Neuronal stem cell (in vitro differentiated cells): Measurements from ENCODE around the gene ROBO3. TPM values are rescaled to one million over a fixed set of nuclear protein-coding genes. Genes with fewer than 3 reads are reported as not detected.

ENCODE experiments used
- DNase-seq: peaks from one replicate; pipeline ENCODE4 v3.0.0-alpha.2; 2013; ENCODE audit warnings: low spot score
- H2AFZ ChIP-seq: one replicate; pipeline ENCODE4 v1.6.1; 2013; ENCODE audit warnings: mild to moderate bottlenecking, low read length, inconsistent platforms
- H2AK5ac ChIP-seq: 2 replicates; pipeline ENCODE4 v1.6.1; 2013; ENCODE audit warnings: low read depth, mild to moderate bottlenecking, inconsistent platforms, low read length, moderate library complexity, mixed read lengths
- H2BK120ac ChIP-seq: 2 replicates; pipeline ENCODE4 v1.6.1; 2013; ENCODE audit warnings: low read depth, mild to moderate bottlenecking, inconsistent platforms, low read length, moderate library complexity, mixed read lengths
- H2BK12ac ChIP-seq: one replicate; pipeline ENCODE4 v1.6.1; 2013; ENCODE audit warnings: low read length, inconsistent platforms
- H2BK15ac ChIP-seq: 2 replicates; pipeline ENCODE4 v1.6.1; 2013; ENCODE audit warnings: mild to moderate bottlenecking, low read length, inconsistent platforms, mixed read lengths
- H2BK5ac ChIP-seq: one replicate; pipeline ENCODE4 v1.6.1; 2013; ENCODE audit warnings: inconsistent platforms, mild to moderate bottlenecking, low read length, moderate library complexity
- H3K14ac ChIP-seq: one replicate; pipeline ENCODE4 v1.6.1; 2013; ENCODE audit warnings: low read length, inconsistent platforms
- H3K18ac ChIP-seq: 2 replicates; pipeline ENCODE4 v1.6.1; 2013; ENCODE audit warnings: low read length, inconsistent platforms
- H3K23ac ChIP-seq: 2 replicates; pipeline ENCODE4 v1.6.1; 2013; ENCODE audit warnings: low read depth, mild to moderate bottlenecking, mixed read lengths, low read length, inconsistent platforms; ENCODE audit not compliant: poor library complexity
- H3K27ac ChIP-seq: replicated peaks from 3 replicates; pipeline ENCODE4 v1.5.1; 2013; ENCODE audit warnings: low read length, inconsistent platforms
- H3K27me3 ChIP-seq, 3 experiments: 2 replicates each; pipeline ENCODE4 v1.6.1; 2013; ENCODE audit warnings: low read length in 3 of 3, mild to moderate bottlenecking in 2 of 3, inconsistent platforms in 1 of 3, low read depth in 1 of 3, mixed read lengths in 1 of 3, moderate library complexity in 1 of 3; ENCODE audit not compliant: control insufficient read depth in 3 of 3, insufficient read depth in 3 of 3
- H3K36me3 ChIP-seq, 2 donors: replicated peaks in 1 of 2; 2 replicates each; pipeline ENCODE4 v1.6.1; 2013; ENCODE audit warnings: low read length in 2 of 2; ENCODE audit not compliant: control insufficient read depth in 2 of 2, insufficient read depth in 2 of 2
- H3K4ac ChIP-seq: 2 replicates; pipeline ENCODE4 v1.6.1; 2013; ENCODE audit warnings: inconsistent platforms, mild to moderate bottlenecking, low read length, moderate library complexity
- H3K4me1 ChIP-seq, 2 donors: 1 replicate in 1 of 2; 2 replicates in 1 of 2; pipeline ENCODE4 v1.6.1; 2013; ENCODE audit warnings: low read length in 2 of 2, low read depth in 1 of 2; ENCODE audit not compliant: control insufficient read depth in 2 of 2, insufficient read depth in 1 of 2
- H3K4me2 ChIP-seq: one replicate; pipeline ENCODE4 v1.6.1; 2013; ENCODE audit warnings: mild to moderate bottlenecking, low read length, inconsistent platforms; ENCODE audit not compliant: insufficient read depth, poor library complexity, severe bottlenecking
- H3K4me3 ChIP-seq, 2 donors: 2 replicates each; pipeline ENCODE4 v1.5.1; 2013; ENCODE audit warnings: low read length in 2 of 2, mild to moderate bottlenecking in 2 of 2, inconsistent platforms in 1 of 2, moderate library complexity in 1 of 2
- H3K79me1 ChIP-seq: one replicate; pipeline ENCODE4 v1.6.1; 2013; ENCODE audit warnings: low read depth, mild to moderate bottlenecking, inconsistent platforms, low read length, moderate library complexity
- H3K9ac ChIP-seq: one replicate; pipeline ENCODE4 v1.6.1; 2013; ENCODE audit warnings: mild to moderate bottlenecking, low read depth, low read length, inconsistent platforms; ENCODE audit not compliant: poor library complexity
- H3K9me3 ChIP-seq, 2 donors: replicated peaks in 1 of 2; 2 replicates each; pipeline versions ENCODE3 to v1.6.1; 2013; ENCODE audit warnings: low read length in 2 of 2, mild to moderate bottlenecking in 2 of 2, inconsistent platforms in 1 of 2, low read depth in 1 of 2, mixed read lengths in 1 of 2, moderate library complexity in 1 of 2; ENCODE audit not compliant: control insufficient read depth in 2 of 2, insufficient read depth in 1 of 2
- H4K8ac ChIP-seq: one replicate; pipeline ENCODE4 v1.6.1; 2013; ENCODE audit warnings: low read depth, mild to moderate bottlenecking, inconsistent platforms, low read length, moderate library complexity
- H4K91ac ChIP-seq: one replicate; pipeline ENCODE4 v1.6.1; 2013; ENCODE audit warnings: low read length, low read depth, mild to moderate bottlenecking, inconsistent platforms; ENCODE audit not compliant: poor library complexity
- WGBS, 2 donors: extraction: QIAGEN DNeasy Blood & Tissue Kit; methylation state at CpG; one replicate each; pipeline ENCODE4 v1.1.7; 2013; ENCODE audit warnings: missing lambda C conversion rate in 2 of 2, mixed read lengths in 1 of 2; ENCODE audit not compliant: insufficient read length in 2 of 2, insufficient replicate concordance in 1 of 2; ENCODE audit errors: extremely low coverage in 2 of 2; 5-methylcytosine and 5-hydroxymethylcytosine counted together
- polyA plus RNA-seq, 2 experiments: library from polyadenylated mRNA; stranded (reverse); fragments of 200-250 nt; gene quantifications; one replicate each; pipeline ENCODE4 v1.2.3, GENCODE V29; 2013

The ROBO3 gene
- 9.5 TPM for polyA plus RNA-seq (2013, experiment 1 of 2)
- 8.8 TPM for polyA plus RNA-seq (2013, experiment 2 of 2)

GRCh38 chr11:124865181-124865901 lies at the start of gene ROBO3:
ROBO3 (plus strand) TSS chr11:124865432; CDS start chr11:124865578, 146 bp downstream.
- no peak within 1 kb of the TSS for H4K91ac ChIP-seq
- peak within 1 kb of the TSS; percentile 46 for H3K4me2 ChIP-seq
- peaks cover 0 to 5% of the 10 kb centered on the region in 2 donors for H3K9me3 ChIP-seq
- H2BK5ac ChIP-seq, result no peak within 1 kb of the TSS
- no peak within 1 kb of the TSS for H3K14ac ChIP-seq
- H2BK15ac ChIP-seq, result peak within 1 kb of the TSS; percentile 60
- peak within 1 kb of the TSS; percentile 24 for H3K9ac ChIP-seq
- no peak within 1 kb of the TSS for H3K4ac ChIP-seq
- H3K79me1 ChIP-seq, result no peaks in the 10 kb centered on the region
- peaks cover 10 to 37% of the 10 kb centered on the region in 2 donors for H3K4me1 ChIP-seq
- H2BK120ac ChIP-seq, result no peak within 1 kb of the TSS
- H3K36me3 ChIP-seq, result no peaks in the 10 kb centered on the region
- H3K4me3 ChIP-seq, result no peak within 1 kb of the TSS
- H2AFZ ChIP-seq, result peak within 1 kb of the TSS; percentile 82
- H3K18ac ChIP-seq, result peak within 1 kb of the TSS; percentile 86
- no peak within 1 kb of the TSS for H3K27ac ChIP-seq
- DNase-seq, result no peak
- WGBS, 2 donors, result no CpG with 5 or more reads among the region's 53 CpGs
- H3K27me3 ChIP-seq, result peaks cover 48 to 99% (median 84%) of the 10 kb centered on the region in 3 experiments
- H3K23ac ChIP-seq, result peak within 1 kb of the TSS; percentile 76
- peak within 1 kb of the TSS; percentile 40 for H2AK5ac ChIP-seq
- H2BK12ac ChIP-seq, result no peak within 1 kb of the TSS
- no peak within 1 kb of the TSS for H4K8ac ChIP-seq

GRCh38 chr11:124817036-124817435 lies 48.2 kb upstream of the ROBO3 start:
- Histone ChIP-seq H3K9ac (no peak overlapping the region), H2BK5ac (no peak overlapping the region), H3K27ac (no peak overlapping the region), H3K4me2 (no peak overlapping the region), H2BK12ac (no peak overlapping the region), H3K27me3 (peaks cover 0 to 46% (median 0%) of the 10 kb centered on the region in 3 experiments), H4K8ac (no peak overlapping the region), H4K91ac (no peak overlapping the region), H3K79me1 (no peaks in the 10 kb centered on the region), H3K14ac (no peak overlapping the region), H3K9me3 (peaks cover 1 to 4% of the 10 kb centered on the region in 2 donors), H2AFZ (no peak overlapping the region), H2BK120ac (no peak overlapping the region), H3K23ac (no peak overlapping the region), H2BK15ac (no peak overlapping the region), H3K4ac (no peak overlapping the region), H3K4me1 (peaks cover 0 to 1% of the 10 kb centered on the region in 2 donors), H3K4me3 (no peak overlapping the region), H3K18ac (no peak overlapping the region), H3K36me3 (no peaks in the 10 kb centered on the region), H2AK5ac (no peak overlapping the region)
- no peak for DNase-seq
- WGBS, 2 donors, result no CpG with 5 or more reads among the region's 3 CpGs

- Histone ChIP-seq H2BK120ac (no peak overlapping the region), H2BK5ac (no peak overlapping the region), H4K8ac (no peak overlapping the region), H3K18ac (no peak overlapping the region), H3K36me3 (no peaks in the 10 kb centered on the region), H3K4me1 (peaks cover 0 to 1% of the 10 kb centered on the region in 2 donors), H3K9me3 (peaks cover 1 to 5% of the 10 kb centered on the region in 2 donors), H3K23ac (no peak overlapping the region), H2AFZ (no peak overlapping the region), H2BK12ac (no peak overlapping the region), H4K91ac (no peak overlapping the region), H3K79me1 (no peaks in the 10 kb centered on the region), H3K14ac (no peak overlapping the region), H3K4me3 (no peak overlapping the region), H3K4ac (no peak overlapping the region), H2BK15ac (no peak overlapping the region), H3K9ac (no peak overlapping the region), H3K27me3 (peaks cover 0 to 50% (median 0%) of the 10 kb centered on the region in 3 experiments), H3K27ac (no peak overlapping the region), H3K4me2 (no peak overlapping the region), H2AK5ac (no peak overlapping the region)
- WGBS, 2 donors, result no CpG with 5 or more reads among the region's 6 CpGs
- DNase-seq, result no peak
Measured at GRCh38 chr11:124821995-124822730, 43.1 kb upstream of the ROBO3 start.
